Memory B cell (primary cell): ENCODE measurements around the gene IER3IP1.

Source experiments
- ATAC-seq: fragments of 150-1000 bp; cut with Tn5 transposase; 2 replicates; pipeline ENCODE4 v1.10.0; 2021; ENCODE audit warnings: low read depth, mild to moderate bottlenecking, moderate library complexity
- DNase-seq, 2 donors: peaks; one replicate each; pipeline ENCODE4 v3.0.0; 2022; ENCODE audit warnings: low spot score in 2 of 2
- H3K27ac Mint-ChIP-seq: one replicate; pipeline ENCODE4 v1.8.0; 2022; ENCODE audit warnings: mild to moderate bottlenecking, moderate library complexity, mixed read lengths
- H3K27me3 Mint-ChIP-seq: one replicate; pipeline ENCODE4 v1.8.0; 2022; ENCODE audit warnings: mixed read lengths
- H3K36me3 Mint-ChIP-seq: one replicate; pipeline ENCODE4 v1.8.0; 2022; ENCODE audit warnings: mild to moderate bottlenecking, mixed read lengths
- H3K4me1 Mint-ChIP-seq: one replicate; pipeline ENCODE4 v1.8.0; 2022; ENCODE audit warnings: mixed read lengths
- H3K4me3 Mint-ChIP-seq: one replicate; pipeline ENCODE4 v1.8.0; 2022; ENCODE audit warnings: mild to moderate bottlenecking, moderate library complexity, mixed read lengths
- H3K9me3 Mint-ChIP-seq: one replicate; pipeline ENCODE4 v1.8.0; 2022; ENCODE audit warnings: mixed read lengths

IER3IP1 gene

DNA sequence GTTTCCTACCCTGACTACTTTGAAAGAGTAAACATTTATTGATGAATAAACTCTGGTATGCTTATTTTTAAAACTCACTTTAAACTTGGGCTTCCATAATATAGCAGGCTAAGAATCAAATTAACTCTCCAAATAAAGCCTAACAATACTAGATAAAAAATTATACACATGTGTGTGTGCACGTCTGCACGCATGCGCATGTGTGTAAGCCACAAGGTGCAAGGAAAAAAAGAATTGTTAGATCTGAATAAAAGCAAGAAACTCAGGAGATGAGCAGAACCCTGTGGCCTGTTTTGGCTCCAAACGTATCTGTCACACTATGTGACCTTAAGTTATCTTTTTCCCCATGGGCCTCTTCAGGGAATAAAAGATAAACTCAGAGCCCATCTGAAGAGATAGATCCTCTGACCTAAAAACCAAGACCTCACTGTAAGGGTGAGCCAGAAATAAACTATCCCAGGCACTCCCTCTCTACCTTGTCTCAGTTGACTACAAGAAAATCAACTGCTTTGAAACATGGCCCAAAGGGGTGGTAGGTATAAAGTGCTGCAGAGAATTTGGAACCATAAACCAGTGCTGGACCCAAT, 32.2 kb downstream of the IER3IP1 start:
- no peaks in the 10 kb centered on the region for H3K9me3 Mint-ChIP-seq
- peaks cover 10% of the 10 kb centered on the region for H3K36me3 Mint-ChIP-seq

DNA sequence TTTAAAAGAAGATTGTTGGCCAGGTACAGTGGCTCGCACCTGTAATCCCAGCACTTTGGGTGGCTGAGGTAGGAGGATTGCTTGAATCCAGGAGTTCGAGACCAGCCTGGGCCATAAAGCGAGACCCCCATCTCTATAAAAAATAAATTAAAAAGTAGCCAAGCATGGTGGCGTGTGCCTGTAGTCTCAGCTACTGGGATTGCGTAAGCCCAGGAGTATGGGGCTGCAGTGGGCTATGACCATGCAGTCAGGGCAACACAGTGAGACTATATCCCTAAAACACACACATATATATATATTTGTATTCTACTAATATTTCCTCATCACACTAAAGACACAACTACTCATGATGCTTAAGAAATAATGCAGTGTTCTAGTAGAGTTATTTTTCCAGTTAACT, 33.0 kb downstream of the IER3IP1 start:
- no peak overlapping the region for H3K27ac Mint-ChIP-seq
- ATAC-seq (no peak), DNase-seq (no peak)
- no peak overlapping the region for H3K4me3 Mint-ChIP-seq
- H3K9me3 Mint-ChIP-seq = no peaks in the 10 kb centered on the region
- peaks cover 14% of the 10 kb centered on the region for H3K4me1 Mint-ChIP-seq
- no peaks in the 10 kb centered on the region for H3K27me3 Mint-ChIP-seq
- peaks cover 8% of the 10 kb centered on the region for H3K36me3 Mint-ChIP-seq

More for the DNA sequence above, 32.2 kb downstream of the IER3IP1 start:
- ATAC-seq (no peak), DNase-seq (no peak)
- no peak overlapping the region for H3K27ac Mint-ChIP-seq
- H3K27me3 Mint-ChIP-seq = no peaks in the 10 kb centered on the region
- H3K4me1 Mint-ChIP-seq = peaks cover 22% of the 10 kb centered on the region
- H3K4me3 Mint-ChIP-seq = no peak overlapping the region

DNA sequence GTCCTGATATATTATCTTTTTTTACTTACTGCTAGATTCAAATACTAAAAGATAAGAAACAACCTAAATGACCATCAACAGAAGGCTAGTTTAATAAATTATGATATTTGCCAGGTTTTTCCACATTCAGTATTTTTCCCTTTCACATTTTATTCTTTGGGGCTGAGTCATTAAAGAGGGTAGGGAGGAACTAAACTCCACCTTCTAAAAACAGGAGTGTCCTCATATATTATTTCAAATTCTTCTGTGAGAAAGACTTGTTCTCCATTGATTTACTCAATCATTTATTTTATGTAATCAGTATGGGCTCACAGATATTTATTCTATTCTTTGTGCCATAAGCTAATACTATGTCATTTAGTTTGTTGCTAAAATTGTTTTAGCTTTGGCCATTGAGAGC, 34.9 kb downstream of the IER3IP1 start:
- Mint-ChIP-seq H3K27me3 (no peaks in the 10 kb centered on the region), H3K36me3 (peaks cover 9% of the 10 kb centered on the region), H3K4me1 (peaks cover 14% of the 10 kb centered on the region), H3K27ac (no peak overlapping the region), H3K9me3 (no peaks in the 10 kb centered on the region), H3K4me3 (no peak overlapping the region)
- ATAC-seq (no peak), DNase-seq (no peak)

DNA sequence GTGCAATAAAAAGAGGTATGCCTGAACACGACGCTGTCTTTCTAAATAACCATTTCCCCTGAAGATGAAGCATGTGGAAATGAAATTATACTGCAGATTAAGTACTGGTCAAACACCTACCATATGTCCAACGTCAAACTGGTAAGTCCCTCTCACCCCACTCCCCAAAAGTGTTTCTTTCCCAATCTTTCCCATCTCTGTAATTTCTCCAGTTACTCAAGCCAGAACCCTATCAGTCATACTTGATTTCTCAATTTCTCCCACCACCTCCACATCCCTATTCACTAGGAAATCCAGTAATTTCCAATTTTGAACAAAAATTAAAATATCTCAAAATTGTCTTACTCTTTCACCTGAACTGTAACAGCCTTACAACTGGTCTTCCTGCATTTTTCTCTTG, 55.0 kb downstream of the IER3IP1 start:
- Mint-ChIP-seq H3K4me3 (no peak overlapping the region), H3K27ac (no peak overlapping the region), H3K9me3 (no peaks in the 10 kb centered on the region), H3K4me1 (peaks cover 4% of the 10 kb centered on the region), H3K27me3 (no peaks in the 10 kb centered on the region), H3K36me3 (peaks cover 33% of the 10 kb centered on the region)
- ATAC-seq (no peak), DNase-seq (no peak)

DNA sequence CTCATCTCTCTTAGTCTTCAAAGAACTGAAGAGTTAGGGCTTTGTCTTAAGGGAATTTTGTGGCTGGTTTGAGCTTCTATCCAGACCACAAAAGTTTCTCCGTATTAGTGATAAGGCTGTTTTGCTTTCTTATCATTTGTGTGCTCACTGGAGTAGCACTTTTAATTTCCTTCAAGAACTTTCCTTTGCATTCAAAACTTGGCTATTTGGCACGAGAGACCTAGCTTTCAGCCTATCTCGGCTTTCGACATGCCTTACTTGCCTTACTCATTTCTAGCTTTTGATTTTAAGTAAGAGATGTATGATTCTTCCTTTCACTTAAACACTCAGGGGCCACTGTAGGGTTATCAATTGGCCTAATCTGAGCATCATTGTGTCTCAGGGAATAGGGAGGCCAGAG, 55.7 kb downstream of the IER3IP1 start:
- Mint-ChIP-seq H3K27me3 (no peaks in the 10 kb centered on the region), H3K36me3 (peaks cover 35% of the 10 kb centered on the region), H3K27ac (no peak overlapping the region), H3K4me3 (no peak overlapping the region), H3K9me3 (no peaks in the 10 kb centered on the region), H3K4me1 (peaks cover 4% of the 10 kb centered on the region)
- ATAC-seq = no peak
- no peak for DNase-seq

DNA sequence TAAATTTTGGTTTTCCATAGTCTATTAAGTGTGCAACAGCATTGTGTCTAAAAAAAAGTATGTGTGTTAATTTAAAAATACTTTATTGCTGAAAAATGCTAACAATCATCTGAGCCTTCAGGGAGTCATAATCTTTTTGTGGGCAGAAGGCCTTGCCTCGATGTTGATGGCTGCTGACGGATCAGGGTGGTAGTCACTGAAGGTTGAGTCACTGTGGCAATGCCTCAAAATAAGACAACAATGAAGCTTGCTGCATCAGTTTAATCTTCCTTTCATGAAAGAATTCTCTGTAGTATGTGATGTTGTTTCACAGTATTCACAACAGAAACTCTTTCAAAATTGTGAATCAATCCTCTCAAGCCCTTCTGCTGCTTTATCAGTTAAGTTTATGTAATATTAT, 57.2 kb downstream of the IER3IP1 start:
- Mint-ChIP-seq H3K36me3 (peaks cover 35% of the 10 kb centered on the region), H3K27me3 (no peaks in the 10 kb centered on the region), H3K4me3 (no peak overlapping the region), H3K9me3 (no peaks in the 10 kb centered on the region), H3K27ac (no peak overlapping the region), H3K4me1 (peaks cover 4% of the 10 kb centered on the region)
- no peak for DNase-seq
- ATAC-seq = no peak

DNA sequence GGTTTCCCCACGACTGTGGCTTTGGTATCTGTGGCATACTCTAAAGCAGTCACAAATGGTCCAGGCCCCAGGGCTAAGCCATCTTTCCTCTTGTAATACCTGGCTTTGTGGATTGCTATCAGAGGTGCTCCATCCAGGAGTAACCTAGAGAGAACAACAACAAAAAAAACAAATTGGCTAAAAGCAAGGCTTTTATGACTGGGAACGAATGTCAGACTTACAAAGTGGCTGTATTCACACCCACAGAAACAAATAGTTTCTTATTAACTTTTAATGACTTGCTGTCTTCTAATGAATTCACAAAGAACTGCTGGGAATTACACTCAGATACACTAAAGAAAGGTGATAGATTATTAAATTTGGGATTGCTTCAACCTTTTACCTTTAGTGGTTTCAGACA, 61.0 kb downstream of the IER3IP1 start:
- ATAC-seq = no peak
- Mint-ChIP-seq H3K27me3 (no peaks in the 10 kb centered on the region), H3K27ac (no peak overlapping the region), H3K9me3 (no peaks in the 10 kb centered on the region), H3K4me3 (no peak overlapping the region), H3K4me1 (no peaks in the 10 kb centered on the region), H3K36me3 (peaks cover 38% of the 10 kb centered on the region)
- no peak for DNase-seq

DNA sequence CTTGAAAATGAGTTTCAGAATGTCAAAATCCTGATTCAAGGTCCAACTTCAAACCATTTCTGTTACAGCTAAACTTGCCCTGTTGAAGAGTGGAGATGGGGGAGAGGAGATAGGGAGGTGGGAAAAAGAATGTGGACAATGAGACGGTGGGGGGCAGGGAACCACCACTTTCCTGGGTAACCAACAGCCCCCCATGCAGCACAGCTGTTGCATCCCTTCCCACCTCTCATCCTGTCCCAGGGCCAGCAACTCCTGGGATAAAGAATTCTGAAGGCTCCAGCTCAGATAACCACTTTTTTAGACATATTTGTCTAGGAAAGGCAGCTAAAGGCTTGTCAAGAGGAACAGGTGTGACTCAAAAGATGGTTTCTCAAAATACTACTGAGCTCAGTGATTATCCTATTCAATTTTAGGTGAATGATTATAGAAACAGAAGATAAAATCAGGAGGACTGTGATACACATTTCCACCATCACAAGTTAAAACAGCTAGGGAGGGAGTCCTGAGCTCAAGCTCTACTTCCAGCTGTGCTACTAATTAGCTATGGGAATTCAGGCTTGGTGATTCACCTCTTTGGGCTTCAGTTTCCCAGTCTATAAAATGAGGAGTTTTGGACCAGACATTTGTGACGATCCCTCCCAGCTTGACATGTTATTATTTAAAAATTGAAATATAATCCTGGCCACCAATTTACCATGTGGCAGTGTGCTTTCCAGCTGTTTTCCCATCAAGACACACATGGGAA, 62.2 kb downstream of the IER3IP1 start:
- ATAC-seq (no peak), DNase-seq (no peak)
- Mint-ChIP-seq H3K9me3 (no peaks in the 10 kb centered on the region), H3K36me3 (peaks cover 36% of the 10 kb centered on the region), H3K4me1 (no peaks in the 10 kb centered on the region), H3K27ac (no peak overlapping the region), H3K4me3 (no peak overlapping the region), H3K27me3 (no peaks in the 10 kb centered on the region)

DNA sequence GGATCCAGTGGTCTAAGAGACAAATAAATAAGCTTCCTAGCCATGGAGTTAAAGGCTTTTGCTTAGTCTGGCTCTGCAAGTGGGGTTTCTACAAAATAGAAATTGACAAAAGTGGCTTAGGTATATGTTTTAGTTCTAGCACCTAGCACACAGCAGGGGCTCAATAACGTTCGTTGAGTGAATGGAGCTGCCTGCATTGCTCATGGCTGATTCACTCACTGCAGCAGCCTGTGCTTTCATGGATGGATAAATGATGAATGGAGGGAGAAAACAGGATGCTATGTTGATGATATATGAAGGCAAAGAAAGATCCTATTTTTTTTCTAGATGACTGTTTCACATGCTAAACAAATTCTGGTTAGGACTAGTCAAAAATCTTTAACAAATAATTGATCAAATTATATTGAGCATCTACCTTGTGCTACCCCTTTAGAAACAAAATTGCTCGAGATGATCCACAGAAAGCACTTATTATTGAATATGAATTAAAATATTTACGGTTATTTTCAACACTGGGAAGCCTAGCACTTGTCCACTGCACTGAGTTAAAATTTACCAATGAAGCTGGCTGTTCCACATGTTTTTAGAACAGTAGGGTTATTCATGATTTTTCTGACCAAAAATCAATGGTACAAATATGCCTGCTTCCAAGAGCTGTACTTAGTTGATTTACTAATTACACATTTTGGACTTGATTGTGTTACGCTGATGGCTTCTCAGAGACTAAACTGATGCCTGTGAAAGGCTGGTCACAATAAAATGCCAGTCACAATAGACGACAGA, 65.5 kb downstream of the IER3IP1 start:
- no peak overlapping the region for H3K27ac Mint-ChIP-seq
- H3K27me3 Mint-ChIP-seq = no peaks in the 10 kb centered on the region
- H3K4me3 Mint-ChIP-seq = no peak overlapping the region
- DNase-seq (no peak), ATAC-seq (no peak)
- H3K9me3 Mint-ChIP-seq = no peaks in the 10 kb centered on the region
- no peaks in the 10 kb centered on the region for H3K4me1 Mint-ChIP-seq
- H3K36me3 Mint-ChIP-seq = peaks cover 33% of the 10 kb centered on the region

DNA sequence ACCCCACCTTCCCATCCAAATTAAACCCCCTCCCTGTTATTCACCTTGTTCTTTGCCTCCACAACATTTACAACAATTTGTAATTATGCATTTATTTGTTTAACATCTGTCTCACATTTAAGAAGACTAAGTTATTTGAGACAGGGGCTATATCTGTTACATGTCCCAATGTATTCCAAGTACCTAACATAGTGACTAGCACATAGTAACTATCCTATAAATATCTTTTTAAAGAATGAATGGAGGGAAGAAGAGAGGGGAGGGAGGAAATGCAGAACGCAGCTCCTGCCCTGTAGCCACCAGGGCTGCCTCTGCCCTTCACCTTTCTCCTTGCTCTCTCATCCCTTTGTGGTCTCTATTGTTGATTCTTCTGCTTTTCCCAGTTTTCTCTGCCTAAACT, 66.4 kb downstream of the IER3IP1 start:
- Mint-ChIP-seq H3K9me3 (no peaks in the 10 kb centered on the region), H3K36me3 (peaks cover 29% of the 10 kb centered on the region), H3K27me3 (no peaks in the 10 kb centered on the region), H3K4me3 (no peak overlapping the region), H3K4me1 (no peaks in the 10 kb centered on the region), H3K27ac (no peak overlapping the region)
- ATAC-seq (no peak), DNase-seq (no peak)

DNA sequence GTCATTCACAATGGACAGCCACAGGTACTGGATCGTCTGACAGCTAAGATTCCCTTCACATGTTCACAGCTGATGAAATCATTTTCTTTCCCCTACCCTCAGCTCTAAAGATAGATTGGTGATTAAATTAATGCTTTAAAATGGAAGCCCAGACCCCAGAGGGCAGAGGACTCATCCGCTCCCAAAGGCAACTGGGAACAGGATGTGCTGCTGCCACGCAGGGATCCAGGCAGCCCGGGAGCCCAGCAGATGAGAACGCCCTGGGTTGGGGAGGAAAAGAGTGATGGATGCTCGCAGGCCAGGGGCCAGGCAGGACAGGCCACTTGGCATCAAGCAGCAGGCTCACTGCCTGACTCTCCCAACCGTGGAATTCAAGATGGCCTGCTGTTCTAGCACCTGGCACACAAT, 67.2 kb downstream of the IER3IP1 start:
- Mint-ChIP-seq H3K27me3 (no peaks in the 10 kb centered on the region), H3K9me3 (no peaks in the 10 kb centered on the region), H3K4me3 (no peak overlapping the region), H3K36me3 (peaks cover 32% of the 10 kb centered on the region), H3K27ac (no peak overlapping the region), H3K4me1 (no peaks in the 10 kb centered on the region)
- DNase-seq (no peak), ATAC-seq (no peak)

DNA sequence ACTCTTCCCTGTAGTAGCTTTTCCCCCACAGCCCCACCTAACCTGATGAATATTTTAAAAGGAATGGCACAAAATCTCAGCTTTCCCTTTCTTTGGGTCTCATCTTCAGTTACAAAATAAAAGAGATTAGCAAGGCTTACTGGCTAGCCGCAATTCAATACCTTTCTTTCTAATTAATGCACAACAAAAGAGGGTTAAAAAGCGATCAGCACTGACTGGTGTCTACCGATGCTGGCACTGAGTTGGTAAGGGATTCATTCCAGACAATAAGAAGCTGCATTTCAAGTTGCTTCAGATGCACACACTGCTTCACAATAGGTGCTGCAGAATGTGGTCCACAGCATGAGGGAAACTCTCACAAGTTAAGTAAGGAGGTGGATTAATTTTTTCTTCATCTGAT, 67.8 kb downstream of the IER3IP1 start:
- DNase-seq (no peak), ATAC-seq (no peak)
- Mint-ChIP-seq H3K27me3 (no peaks in the 10 kb centered on the region), H3K4me1 (no peaks in the 10 kb centered on the region), H3K36me3 (peaks cover 32% of the 10 kb centered on the region), H3K27ac (no peak overlapping the region), H3K9me3 (no peaks in the 10 kb centered on the region), H3K4me3 (no peak overlapping the region)
